HG03521 (cell line): ENCODE results near the gene TNIK.

Source experiments
- ATAC-seq: cut with Tn5 transposase; IDR thresholded peaks from one replicate; pipeline ENCODE4 v1.9.1; 2021; ENCODE audit warnings: mild to moderate bottlenecking, moderate library complexity; ENCODE audit not compliant: unreplicated experiment

Gene TNIK

DNA sequence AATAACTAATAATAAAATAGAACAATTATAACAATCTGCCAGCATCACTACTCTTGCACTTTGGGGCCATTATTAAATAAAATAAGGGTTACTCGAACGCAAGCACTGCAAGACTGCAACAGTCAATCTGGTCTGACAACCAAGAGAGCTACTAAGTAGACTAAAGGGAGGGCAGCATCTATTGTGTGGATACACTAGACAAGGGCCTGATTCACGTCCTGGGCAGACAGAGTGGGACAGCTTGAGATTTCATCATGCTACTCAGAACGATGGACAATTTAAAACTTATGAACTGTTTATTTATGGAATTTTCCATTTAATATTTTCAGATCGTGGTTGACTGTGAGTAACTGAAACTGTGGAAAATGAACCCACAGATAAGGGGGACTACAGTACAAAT lies 39.5 kb downstream of the TNIK start:
- no peak for ATAC-seq

DNA sequence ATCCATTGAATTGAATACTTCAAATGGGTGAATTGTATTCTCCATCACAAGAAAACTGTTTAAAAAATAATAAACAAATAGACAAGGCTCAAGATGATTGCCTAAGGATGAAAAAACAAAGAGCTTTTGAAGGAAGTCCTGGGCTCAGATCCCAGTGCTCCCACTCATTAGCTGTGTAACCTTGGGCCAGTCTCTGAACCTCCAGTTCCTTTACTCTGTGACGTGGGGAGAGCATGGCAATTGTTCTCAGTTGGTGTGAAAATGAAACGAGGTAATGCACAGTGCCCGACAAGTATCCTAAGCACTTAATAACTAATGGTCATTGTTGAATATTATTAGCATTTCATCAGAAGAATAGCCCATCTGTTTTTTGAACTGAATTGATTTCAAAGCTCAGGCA lies 40.7 kb downstream of the TNIK start:
- no peak for ATAC-seq

DNA sequence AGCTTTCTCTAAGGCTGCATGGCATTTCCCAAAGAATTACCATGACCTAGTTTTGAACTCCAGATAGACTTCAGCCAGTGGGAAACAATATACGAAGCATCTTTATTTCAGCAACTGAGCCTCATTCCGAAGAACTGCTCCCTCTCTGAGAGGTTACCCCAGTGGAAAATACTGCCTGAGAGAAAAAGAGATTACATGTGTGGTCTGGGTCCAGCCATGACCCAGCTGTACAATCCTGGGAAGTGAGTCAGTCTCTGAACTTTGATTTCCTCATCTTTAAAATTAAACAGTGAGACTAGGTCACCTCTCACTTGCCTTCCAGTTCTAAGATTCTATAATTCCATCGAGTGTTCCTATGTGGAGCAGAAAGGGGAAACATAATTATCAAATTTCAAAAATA lies 42.4 kb downstream of the TNIK start:
- ATAC-seq: no peak

DNA sequence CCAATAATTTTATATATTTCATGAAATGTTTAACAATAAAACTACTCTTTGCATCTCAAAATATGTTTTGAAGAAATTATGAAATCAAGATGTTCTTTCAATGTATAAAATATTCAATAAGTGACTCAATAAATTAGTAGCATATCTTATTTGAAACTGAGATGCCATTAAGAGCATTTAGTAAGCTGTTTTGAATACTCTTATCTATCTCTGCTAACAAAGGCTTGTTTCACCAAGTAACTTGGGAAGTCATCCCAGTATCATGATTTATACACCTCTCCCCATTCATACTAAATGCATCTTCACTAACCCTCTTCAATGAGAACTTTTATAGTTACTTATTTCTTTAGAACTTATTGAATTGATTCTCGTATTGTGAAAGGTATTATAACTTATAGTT lies 43.1 kb downstream of the TNIK start:
- ATAC-seq: no peak

DNA sequence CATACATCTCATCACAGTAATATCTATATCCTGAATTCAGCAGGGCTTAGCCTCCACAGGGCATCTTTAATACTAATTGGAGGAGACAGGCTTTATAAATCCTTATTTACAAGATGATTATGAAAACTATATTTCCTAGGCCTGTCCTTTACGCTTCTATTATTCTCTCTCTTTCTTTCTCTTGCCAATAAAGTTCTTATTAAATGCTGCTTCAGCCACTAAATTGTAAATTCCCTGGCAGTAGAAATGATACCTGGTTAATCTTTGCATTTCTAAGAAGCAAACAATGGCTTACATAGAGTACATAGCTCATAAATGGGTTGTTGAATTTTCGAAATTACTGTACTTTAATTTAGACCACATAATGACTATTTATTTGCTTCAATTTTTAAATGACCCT lies 43.5 kb downstream of the TNIK start:
- no peak for ATAC-seq

DNA sequence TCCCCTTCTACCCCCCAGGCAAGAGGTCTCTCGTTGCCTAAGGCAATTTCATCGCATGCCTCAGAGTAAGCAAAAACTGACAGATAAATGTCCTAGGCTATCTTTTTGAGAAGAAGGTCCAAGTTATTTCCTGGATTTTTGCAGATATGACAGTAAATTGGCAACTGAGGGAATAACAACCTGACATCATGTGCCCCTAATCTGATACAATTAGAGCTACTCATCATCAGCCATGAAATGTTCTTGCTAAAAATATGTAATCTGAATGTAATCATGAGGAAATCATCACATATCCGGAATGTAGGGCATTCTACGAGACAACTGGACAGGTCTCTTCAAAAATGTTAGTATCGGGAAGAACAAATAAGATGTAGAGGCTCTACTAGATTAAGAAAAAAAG lies 44.1 kb downstream of the TNIK start:
- no peak for ATAC-seq

DNA sequence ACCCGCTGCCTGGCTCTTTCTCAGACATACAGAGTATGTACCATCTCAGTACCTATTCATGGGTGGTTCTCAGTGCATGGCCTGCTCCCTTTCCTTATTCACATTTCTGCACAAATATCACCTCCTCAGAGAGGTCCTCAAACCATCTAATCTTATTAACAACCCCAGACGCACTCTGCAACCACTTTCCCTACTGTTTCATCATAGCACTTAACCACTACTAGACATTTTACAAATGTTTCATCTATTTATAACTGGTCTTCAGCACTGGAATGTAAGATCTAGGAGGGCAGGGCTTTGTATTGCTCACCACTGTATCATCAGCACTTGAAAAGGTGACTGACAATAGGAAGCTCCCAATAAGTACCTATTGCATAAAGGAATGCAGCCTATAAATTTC lies 45.1 kb downstream of the TNIK start:
- ATAC-seq: no peak

DNA sequence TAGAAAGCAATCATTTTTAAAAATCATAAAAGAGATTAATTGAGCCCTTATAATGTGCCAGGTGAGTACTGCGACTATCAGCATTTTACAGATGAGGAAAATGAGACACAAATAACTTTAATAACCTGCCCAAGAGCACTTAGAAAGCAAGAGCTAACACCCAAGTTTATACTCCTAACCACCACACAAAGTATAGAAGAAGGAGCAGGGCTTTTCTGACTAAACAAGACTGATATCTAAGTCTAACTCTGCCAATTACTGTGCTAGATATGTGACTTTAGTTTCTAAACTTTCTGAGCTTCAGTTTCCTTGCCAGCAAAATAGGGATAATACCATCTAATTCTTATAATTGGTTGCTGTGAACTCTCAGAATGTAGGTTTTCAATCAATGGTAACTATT lies 47.7 kb downstream of the TNIK start:
- no peak for ATAC-seq

DNA sequence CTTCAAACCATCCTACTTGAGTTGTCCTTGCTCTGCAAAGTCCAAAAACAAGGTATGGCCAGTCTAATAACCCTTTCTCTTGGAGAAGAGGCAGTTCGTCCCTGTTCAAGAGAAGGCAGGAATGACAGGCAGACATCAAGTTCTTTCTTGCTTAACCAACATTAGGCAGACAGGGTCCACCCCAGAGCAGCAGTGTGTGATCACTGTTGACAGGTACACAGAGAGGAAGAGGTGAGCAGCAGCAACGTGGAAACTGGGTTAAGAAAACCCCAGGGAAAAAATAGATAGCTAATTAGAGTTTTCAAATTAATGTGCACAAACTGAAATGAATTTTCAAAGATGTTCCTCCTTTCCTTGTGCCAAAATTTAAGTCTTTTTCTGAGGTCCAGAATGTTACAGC lies 48.2 kb downstream of the TNIK start:
- ATAC-seq: no peak

DNA sequence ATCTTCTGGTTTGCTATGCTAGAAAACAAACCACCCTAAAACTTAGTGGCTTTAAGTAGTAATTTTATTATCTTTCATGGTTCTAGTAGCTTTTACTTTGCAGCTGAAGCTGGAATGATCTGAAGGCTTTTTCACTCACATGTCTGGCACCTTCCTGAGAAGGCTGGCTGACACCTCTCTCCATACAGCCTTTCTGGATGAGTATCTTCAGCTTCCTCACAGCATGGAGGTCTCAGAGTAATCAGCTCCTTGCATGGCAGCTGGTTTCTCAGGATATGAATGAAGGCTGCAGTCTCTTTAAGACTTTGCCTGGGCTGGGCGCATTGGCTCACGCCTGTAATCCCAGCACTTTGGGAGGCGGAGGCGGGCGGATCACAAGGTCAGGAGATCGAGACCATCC lies 50.0 kb downstream of the TNIK start:
- ATAC-seq: no peak

DNA sequence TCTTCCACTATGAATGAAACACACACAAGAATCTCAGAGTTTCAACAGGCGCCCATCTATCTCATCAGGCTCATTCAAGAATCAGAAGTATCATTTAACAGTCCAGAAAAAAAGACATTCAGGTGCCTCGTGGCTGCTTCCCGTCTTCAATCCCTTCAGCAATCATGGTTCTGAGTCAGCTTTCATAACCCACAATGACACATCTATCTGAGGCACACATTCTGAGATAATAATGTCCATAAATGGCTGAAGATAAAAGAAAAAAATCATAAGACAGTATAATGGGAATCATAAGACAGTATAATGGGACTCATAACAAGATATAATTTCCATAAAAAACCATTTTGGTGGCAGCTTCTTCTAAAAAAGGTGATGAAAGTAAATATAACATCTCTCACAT lies 52.4 kb downstream of the TNIK start:
- ATAC-seq: no peak

DNA sequence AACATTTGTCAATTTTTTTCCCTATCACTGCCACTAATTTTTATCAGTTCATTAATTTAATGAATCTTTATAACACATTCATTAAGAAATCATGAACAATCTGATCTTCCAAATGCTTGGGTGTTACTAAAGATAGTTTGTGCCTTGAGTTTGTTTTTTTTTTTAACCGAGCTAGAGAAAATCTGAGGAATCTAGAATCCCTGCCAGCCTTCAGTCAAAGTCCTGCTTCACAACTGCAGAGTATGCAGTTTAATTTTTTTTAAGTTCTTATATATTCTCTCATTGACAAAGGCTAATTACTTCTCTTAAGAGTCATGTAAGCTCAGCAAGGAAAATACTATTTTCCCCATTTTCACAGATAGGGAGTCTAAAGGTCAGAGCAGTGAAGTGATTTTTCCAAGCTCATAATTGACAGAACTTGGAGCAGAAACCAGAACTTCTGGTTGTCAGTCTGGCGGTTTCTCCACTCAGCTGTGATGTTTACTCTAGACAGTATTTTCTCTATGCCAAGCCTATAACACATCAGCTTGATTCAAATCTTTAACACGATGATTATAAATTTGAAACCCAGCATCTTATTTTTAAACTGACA lies 55.7 kb downstream of the TNIK start:
- ATAC-seq: no peak

DNA sequence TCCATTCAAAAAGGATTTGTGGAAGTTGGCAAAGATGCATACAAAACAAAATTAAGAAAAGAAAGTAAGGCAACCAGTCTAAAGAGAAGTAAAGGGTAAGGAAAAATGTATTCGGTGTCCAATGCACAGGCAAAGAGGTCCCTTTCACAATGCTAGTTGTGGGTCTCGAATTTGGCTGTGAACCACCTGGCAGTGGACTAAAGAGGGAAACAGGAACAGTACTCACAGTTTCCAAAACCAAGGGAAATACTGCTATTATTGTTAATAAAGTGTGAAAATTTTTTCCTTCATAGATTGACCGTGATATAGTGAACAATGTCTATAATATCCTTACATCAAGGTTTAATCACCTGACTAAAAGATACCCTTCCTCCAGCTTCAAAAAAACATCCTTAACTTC lies 57.9 kb downstream of the TNIK start:
- ATAC-seq: no peak

DNA sequence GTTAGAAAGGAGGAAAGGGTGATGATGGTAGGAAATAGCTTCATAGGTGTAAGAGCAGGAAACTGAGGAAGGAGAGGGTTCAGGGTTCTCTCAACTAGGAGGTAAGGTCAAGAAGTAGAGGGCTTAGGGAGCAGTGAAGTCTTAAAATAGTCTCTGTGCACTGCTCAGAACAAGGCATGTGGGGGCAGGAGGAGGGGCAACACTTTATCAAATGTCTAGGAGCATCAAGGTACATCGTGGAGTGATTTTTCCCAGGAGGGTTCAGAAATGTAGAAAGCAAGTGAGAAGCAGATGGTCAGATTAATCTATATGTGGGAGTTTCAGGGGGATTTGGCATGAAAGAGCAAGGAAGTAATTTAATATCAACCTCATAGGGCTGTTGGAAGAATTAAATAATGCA lies 58.8 kb downstream of the TNIK start:
- ATAC-seq: no peak

DNA sequence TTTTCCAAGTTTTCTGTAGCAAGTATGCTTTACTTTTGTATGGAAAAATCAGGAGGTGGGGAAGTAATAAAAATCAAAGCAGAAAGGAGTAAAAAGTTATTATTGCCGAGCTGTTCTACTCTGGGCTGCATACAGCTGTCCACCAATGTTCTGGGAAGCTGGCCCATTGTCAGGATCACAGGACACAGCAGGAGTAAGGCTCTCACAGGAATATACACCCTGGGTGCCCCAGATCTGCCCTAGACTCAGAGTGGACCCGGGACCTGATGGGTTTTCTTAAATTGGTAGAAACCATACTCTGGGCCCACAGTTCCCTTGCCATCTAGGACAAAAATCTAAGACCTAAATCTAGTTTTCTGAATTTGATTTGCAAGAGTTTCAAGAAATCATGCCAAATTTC lies 60.4 kb downstream of the TNIK start:
- ATAC-seq: no peak

DNA sequence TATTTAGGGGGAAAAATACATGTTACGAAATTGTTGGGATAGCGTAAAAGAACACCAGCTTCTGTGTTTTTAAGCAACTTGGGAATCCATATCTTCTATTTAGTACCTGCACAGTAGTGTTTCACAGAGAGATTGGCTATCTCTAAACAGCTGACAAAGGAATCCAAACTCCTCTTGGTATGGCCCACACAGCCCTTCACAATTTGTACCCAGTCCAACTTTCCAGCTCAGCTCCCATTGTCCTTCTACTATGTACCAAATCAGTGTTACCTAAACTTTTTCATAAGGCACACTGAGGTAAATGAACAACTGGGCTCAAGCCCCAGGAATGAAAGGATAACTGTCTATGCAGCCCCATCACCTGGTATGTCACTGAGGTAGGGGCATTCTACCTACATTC lies 61.9 kb downstream of the TNIK start:
- no peak for ATAC-seq

DNA sequence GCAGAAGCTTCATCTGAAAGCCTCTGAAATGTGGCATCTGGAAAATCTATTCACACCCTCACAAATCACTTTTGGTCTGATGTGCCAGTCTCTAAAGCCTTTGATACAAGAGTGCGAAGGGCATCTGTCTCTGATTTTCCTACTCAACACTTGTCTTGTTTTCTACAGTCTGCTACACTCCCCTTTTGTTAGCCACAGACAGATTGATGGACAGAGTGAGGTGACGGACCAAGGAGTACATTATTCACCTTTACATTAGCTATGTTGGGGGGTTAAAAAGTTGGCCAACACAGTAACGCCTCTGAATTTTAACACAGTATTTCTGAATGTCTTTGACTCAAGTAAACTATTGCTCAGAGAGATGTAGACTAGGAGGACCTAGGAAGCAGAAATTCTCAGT lies 63.1 kb downstream of the TNIK start:
- ATAC-seq: no peak

DNA sequence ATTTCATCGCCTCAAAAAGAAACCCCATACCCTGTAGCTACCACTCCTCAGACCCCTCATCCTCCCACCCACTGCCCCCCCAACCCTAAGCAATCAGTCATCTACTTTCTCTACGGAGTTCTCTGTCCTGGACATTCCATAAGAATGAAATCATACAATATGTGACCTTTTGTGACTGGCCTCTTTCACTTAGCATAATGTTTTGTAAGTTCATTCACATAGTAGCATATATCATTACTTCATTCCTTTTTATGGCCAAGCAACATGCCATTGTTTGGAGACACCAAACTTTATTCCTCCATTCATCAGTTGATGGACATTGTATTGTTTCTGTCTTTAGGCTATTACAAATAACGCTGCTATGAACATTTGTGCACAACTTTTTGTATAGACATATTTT lies 64.2 kb downstream of the TNIK start:
- ATAC-seq: no peak

DNA sequence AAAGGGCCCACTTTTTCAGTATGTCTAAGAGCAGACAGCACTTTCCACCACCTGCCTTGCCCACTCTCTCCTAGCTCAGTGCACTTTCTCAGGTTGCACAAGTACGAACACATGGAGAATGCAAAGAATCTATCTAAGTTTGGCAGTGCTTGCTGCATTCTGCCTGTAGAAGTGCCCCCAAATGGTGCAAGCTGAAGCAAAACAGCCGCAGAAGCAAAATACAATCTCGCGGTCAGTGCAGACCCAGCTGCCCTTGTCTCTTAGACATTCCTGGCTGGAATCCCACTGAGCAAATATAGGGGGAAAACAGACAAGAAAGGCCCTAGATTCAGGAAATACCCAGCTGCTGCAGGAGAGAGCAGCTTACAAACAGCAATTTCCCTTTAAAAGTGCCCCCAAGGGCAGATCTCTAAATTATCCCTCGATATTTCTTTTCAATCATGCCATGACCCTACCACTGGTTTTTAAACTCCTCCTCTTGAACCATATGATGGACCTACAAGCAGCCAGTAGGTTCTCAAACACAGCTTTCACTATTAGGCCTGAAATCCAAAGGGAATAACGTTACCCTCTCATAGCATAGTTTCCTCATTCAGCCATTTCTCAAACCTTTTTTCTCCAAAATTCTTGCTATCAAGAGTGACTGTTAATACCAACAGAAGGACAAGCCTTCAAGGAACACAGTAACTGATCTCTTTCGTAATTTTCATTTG lies 67.0 kb downstream of the TNIK start:
- no peak for ATAC-seq

DNA sequence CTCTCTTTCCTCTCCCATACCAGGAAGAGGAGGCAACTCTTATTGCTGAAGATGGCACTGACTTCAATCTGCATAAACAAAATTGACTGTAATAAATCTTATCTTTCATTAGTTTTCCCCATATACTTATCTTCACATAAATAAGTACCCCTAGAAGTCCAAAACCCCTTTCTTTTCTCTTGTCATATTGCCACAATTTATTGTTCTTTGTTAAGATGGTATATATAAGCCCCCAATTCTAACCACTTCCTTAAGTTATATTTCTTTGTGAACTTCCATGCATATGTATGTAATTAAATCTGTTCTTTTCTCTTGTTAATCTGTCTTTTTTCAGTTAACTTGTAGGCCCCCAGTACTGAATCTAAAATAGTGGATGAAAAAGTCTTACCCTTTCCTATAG lies 68.8 kb downstream of the TNIK start:
- no peak for ATAC-seq

DNA sequence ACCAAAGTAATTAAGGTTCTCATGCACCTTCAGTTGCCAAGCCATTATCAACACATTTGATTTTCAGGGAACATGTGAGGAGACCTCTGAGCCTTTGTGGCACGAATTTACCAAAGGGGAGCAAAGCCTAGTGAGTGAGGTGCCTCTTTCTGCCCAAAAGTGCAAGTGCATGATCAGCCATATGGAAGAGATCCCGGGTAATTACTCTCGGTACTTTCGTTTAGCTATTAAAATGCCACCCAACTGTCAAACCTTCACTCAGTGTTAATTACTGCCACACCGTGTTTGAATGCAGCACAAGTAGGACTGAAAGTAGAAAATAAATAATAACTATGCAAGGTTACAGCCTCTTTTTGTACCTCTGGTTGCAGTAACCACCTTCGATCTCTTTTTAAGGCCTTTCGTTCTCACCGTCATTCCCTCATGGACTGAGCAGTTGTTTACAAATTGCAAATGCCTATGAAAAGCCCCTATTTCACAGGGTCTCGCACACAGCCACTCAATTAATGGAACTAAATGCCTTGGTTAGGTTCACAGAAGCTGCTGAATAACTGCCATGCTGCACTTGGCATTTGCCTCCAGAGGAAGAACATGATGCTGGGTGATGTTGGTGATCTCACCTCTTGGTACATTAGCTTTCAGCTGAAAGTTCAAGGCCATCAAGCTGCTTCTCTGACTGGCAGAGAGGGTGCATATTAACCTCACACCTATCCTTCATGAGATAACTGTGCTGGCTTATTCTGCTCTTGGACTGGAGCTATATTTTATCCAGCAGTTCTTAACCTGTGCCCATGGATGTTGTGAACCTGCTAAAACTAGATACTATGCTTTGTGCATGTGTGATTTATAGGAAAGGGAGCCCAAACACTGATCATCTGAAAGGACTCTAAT lies 69.9 kb downstream of the TNIK start:
- no peak for ATAC-seq

DNA sequence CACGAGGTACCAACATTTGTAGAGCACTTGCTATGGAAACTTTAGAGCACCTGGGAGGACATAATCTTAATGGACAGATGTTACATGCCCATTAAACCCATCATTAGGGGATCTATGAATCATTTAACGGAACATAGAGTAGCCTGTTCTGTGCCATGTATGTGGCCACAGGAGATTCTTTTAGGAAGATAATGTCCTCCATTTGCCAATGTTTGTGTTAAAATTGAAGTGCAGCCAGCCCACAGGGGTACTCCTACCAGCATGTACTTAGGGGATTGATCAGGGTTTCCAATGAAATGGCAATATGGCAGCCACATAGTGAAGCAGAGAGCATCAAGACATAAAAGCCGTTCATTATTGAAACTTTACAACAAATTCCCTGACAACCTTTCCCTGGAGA lies 70.7 kb downstream of the TNIK start:
- ATAC-seq: no peak
